GM19455 (cell line): ENCODE results near the gene FAM107B.

Source experiments
- ATAC-seq: cut with Tn5 transposase; IDR thresholded peaks from one replicate; pipeline ENCODE4 v1.9.1; 2021; ENCODE audit not compliant: unreplicated experiment

FAM107B gene

GRCh38 chr10:14563359-14563940, 211.2 kb downstream of the FAM107B start:
- no peak for ATAC-seq

GRCh38 chr10:14563076-14563336, 211.7 kb downstream of the FAM107B start:
- no peak for ATAC-seq

- no peak for ATAC-seq
Measured at GRCh38 chr10:14562218-14563075, 212.2 kb downstream of the FAM107B start.

GRCh38 chr10:14560791-14561765, 213.6 kb downstream of the FAM107B start:
- ATAC-seq, result no peak

- ATAC-seq, result no peak
Measured at GRCh38 chr10:14560274-14560673, 214.4 kb downstream of the FAM107B start.

- ATAC-seq, result no peak
Measured at GRCh38 chr10:14558025-14558424, 216.7 kb downstream of the FAM107B start.

GRCh38 chr10:14557567-14557966, 217.1 kb downstream of the FAM107B start:
- ATAC-seq, result no peak

- ATAC-seq, result peak; percentile 70
Measured at GRCh38 chr10:14556285-14556956, 218.3 kb downstream of the FAM107B start.

- ATAC-seq, result no peak
Measured at GRCh38 chr10:14555807-14556206, 218.9 kb downstream of the FAM107B start.

- no peak for ATAC-seq
Measured at GRCh38 chr10:14554491-14555205, 220.0 kb downstream of the FAM107B start.

DNA sequence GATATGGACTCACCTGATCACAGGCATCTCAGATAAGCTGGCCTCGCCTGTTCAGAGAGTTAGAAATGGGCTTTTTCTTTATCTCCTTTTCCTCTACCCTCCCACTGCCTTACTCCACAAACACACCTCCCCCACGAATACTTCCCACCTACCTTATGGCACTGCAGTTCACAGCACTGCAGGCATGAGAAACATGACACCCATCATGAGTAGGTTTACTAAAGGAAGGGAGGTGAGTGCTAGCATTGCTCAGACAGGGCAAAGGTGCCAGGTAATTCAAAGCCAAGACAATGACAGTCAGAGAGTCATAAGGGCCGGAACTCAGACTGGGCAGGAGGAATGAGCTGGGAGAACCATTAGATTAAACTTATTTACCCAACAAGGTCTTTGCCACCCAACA, 220.6 kb downstream of the FAM107B start:
- no peak for ATAC-seq

DNA sequence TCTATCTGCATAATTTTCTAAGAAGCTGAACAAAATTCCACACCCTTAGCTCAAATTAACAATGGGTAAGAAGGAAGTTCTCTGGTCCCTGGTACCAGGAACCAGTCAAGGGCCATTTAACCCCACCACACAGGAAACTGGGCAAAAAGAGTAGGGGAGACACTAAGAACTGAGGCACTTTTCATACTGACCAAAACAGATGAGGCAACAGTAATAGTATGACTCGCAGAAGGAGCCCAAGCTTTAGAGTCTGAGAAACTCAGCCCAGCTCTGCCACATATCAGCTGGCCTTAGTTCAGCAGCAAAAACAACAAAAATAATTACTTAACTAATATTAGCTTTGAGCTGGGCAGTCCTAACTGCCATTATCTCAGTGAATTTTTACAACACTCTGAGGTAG, 221.2 kb downstream of the FAM107B start:
- ATAC-seq, result no peak

DNA sequence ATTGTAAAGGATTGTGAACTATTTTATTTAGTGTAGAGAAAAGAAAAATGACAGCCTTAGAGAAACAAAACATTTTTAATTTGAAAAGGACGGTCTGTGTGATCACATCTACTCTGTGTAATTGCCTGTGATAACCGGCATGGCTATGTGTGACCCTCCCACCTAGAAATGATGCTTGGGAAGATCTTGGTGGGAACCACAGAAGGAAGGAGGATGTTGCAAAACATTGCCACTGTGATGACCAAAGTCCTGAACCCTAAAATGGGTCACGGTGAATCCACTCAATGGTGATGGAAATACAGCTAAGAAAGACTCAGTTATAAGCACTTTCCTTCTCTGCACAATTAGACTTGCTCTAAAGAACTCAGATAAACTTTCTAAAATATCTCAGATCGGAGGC, 222.7 kb downstream of the FAM107B start:
- no peak for ATAC-seq

DNA sequence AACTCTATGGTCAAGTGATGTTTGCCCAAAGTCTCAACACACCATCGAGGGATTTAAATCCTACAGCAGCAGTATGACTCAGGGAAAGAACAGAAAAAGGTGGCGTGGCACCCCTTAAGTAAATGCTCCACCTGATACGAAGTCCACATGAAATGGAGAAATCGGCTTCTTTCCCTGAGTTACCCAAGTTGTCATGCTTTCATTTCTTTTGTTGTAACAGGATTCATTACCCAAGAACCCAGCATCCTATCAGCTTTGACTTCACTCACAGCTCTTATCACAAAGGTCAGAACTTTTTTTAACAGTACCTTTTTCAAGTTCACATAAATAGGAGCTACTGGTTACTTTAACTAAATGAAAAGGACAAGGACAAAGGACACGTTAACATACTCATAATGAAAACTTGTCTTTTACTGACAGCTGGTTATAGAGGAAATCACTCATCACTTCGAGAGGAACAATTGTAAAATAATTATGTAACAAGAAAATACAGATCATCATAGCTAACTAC, 224.2 kb downstream of the FAM107B start:
- ATAC-seq, result no peak

GRCh38 chr10:14549496-14549895, 225.2 kb downstream of the FAM107B start:
- ATAC-seq, result no peak

GRCh38 chr10:14548970-14549369, 225.7 kb downstream of the FAM107B start:
- no peak for ATAC-seq

DNA sequence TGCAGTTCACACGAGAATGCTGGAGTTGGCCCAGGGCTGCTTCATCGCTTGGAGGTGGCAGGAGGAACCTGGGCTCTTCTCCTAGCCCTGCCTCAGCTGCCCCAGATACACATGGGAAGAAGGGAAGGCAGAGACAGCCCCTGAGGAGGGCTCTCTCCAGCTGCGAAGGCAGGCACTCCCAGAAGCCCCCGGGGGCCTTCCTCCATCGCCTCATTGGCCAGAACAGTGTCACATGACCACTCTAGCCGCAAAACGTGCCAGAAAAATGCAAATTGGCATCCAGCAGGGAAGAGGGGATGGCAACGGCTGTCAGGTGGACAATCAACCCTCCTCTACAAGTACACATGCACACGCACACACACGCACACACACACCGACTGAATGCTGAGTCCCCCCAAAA, 226.2 kb downstream of the FAM107B start:
- no peak for ATAC-seq

- no peak for ATAC-seq
Measured at GRCh38 chr10:14547816-14548215, 226.9 kb downstream of the FAM107B start.

DNA sequence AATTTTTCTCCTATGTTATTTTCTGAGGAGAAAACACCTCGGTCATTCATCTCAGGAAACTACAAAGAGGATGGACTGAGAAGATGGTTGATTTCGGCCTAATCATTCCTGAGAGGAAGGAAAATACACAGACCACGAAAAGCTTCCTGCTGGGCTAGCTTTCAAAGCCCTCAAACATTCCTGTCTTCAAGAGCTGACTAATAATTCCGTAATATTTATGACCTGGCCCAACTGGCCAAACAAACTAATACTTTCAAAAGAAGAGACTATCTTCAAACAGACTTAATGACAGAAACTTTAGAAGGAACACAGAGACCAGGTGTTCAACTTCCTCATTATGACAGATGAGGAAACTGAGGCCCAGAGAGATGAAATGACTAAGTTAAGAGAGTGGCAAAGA, 228.9 kb downstream of the FAM107B start:
- ATAC-seq, result no peak

DNA sequence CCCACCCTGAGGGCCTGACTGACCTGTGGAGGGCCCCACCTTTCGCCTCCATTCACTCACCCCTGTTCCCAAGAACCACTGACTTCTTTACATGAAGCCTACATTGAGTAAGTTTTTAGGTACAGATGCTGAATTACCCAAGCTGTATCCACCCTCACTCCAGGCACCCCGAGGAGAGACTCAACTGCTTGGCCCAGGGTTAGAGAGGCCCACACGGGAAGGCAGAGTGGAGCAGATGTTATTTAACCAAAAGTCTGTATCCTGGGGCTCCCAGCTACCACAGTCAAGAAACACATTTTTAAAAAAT, 230.8 kb downstream of the FAM107B start:
- ATAC-seq, result no peak
